Suprapubic skin (tissue), 4 donors: ENCODE results near the gene PSPN. TPM values are rescaled to one million over a fixed set of nuclear protein-coding genes. Genes with fewer than 3 reads are reported as not detected.

ENCODE experiments used
- DNase-seq, 2 donors: peaks; one replicate each; pipeline ENCODE4 v3.0.0-alpha.2; 2019; ENCODE audit warnings: low spot score in 2 of 2
- H3K27ac ChIP-seq: fragments of 200-600 bp; sonication (generic); one replicate; pipeline ENCODE4 v1.5.1; 2019
- H3K27me3 ChIP-seq: fragments of 200-600 bp; sonication (generic); one replicate; pipeline ENCODE4 v1.5.1; 2019
- H3K36me3 ChIP-seq: fragments of 200-600 bp; sonication (generic); one replicate; pipeline ENCODE4 v1.5.1; 2019
- H3K4me1 ChIP-seq: fragments of 200-600 bp; sonication (generic); one replicate; pipeline ENCODE4 v1.5.1; 2019
- H3K4me3 ChIP-seq: fragments of 200-600 bp; sonication (generic); one replicate; pipeline ENCODE4 v1.5.1; 2019; ENCODE audit warnings: mild to moderate bottlenecking
- H3K9me3 ChIP-seq: fragments of 200-600 bp; sonication (generic); one replicate; pipeline ENCODE4 v1.5.1; 2019
- EP300 ChIP-seq: sonication (generic); formaldehyde crosslinking; IDR thresholded peaks from one replicate; pipeline ENCODE4 v1.6.1; 2017; ENCODE audit warnings: antibody characterized with exemption
- POLR2A ChIP-seq, 2 donors: fragments of 450-650 bp; IDR thresholded peaks; one replicate each; pipeline ENCODE4 v1.6.1; 2017; ENCODE audit warnings: antibody characterized with exemption in 2 of 2, mild to moderate bottlenecking in 2 of 2, moderate library complexity in 2 of 2
- POLR2AphosphoS5 ChIP-seq, 3 donors: sonication (generic); formaldehyde crosslinking; IDR thresholded peaks; one replicate each; pipeline ENCODE4 v1.6.1; 2017; ENCODE audit warnings: antibody characterized with exemption in 3 of 3
- WGBS: methylation state at CpG from one replicate; pipeline ENCODE4 v1.1.5; 2018; 5-methylcytosine and 5-hydroxymethylcytosine counted together
- total RNA-seq, 4 donors: library from RNA; depleted of rRNA; stranded (reverse); fragments of >200 nt; gene quantifications; one replicate each; pipeline ENCODE4 v1.1.0, GENCODE V29; 2016
- TF ChIP-seq, protein P1 (sequence below), 2 donors: fragments of 200-600 bp in 1 of 2; fragments of 450-650 bp in 1 of 2; sonication (generic) in 1 of 2; IDR thresholded peaks; one replicate each; pipeline ENCODE4 v1.5.1; 2016 to 2019; ENCODE audit warnings: antibody characterized with exemption in 2 of 2, mild to moderate bottlenecking in 1 of 2, moderate library complexity in 1 of 2

Gene PSPN
- total RNA-seq, 4 donors from 2014 or later = 0.40 to 1.8 (median 1.4) TPM

DNA sequence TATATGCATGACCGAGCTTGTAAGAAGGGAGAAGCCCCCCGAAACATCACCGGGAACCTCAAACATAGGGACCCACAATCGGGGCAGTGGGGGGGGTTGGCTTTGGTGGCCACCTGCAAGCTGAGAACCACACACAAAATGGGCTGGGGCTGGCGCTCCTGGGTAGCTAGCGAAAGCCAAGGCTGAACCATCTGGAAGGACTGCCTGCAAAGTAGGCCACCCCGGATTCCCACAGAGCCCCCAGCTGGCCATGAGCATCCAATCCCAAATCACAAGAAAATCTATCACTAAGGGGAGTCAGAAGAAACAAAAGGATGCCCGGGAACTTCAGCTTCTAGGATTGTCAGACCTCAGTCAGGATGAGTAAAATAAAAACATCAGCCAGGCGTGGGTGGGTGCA is 2.8 kb upstream of the PSPN start:
- H3K36me3 ChIP-seq = peaks cover 58% of the 10 kb centered on the region
- no peaks in the 10 kb centered on the region for H3K9me3 ChIP-seq
- H3K4me3 ChIP-seq = no peak overlapping the region
- TF ChIP-seq POLR2AphosphoS5 (IDR thresholded peaks at IDR 0.05) (no peak), EP300 (no peak), POLR2A (IDR thresholded peaks at IDR 0.05) (no peak)
- TF ChIP-seq, protein P1, sequence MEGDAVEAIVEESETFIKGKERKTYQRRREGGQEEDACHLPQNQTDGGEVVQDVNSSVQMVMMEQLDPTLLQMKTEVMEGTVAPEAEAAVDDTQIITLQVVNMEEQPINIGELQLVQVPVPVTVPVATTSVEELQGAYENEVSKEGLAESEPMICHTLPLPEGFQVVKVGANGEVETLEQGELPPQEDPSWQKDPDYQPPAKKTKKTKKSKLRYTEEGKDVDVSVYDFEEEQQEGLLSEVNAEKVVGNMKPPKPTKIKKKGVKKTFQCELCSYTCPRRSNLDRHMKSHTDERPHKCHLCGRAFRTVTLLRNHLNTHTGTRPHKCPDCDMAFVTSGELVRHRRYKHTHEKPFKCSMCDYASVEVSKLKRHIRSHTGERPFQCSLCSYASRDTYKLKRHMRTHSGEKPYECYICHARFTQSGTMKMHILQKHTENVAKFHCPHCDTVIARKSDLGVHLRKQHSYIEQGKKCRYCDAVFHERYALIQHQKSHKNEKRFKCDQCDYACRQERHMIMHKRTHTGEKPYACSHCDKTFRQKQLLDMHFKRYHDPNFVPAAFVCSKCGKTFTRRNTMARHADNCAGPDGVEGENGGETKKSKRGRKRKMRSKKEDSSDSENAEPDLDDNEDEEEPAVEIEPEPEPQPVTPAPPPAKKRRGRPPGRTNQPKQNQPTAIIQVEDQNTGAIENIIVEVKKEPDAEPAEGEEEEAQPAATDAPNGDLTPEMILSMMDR (IDR thresholded peaks at IDR 0.05) = no peak
- H3K27me3 ChIP-seq = no peaks in the 10 kb centered on the region
- H3K27ac ChIP-seq = no peak overlapping the region
- 66% methylated on average over 7 of the region's 9 CpGs for WGBS
- peaks cover 20% of the 10 kb centered on the region for H3K4me1 ChIP-seq
- DNase-seq = no peak

DNA sequence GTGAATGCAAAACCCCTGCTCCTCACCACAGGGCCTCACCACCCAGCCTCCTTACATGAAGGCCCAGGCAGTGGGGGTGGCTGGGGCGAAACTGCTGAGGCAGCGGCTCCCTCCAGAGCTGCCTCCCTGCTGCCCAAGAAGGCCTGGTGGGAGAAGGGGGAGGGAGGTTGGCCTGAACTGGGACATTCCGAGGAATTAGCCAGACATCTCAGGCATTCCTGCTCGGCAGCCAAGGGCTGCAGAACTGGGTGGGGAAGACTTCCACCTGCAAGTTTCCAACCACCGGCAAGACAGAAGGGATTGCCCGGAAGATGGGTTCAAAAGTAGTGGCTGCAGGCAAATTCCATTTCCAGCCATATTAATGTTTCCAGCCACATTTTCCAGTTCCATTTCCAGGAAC is 2.3 kb upstream of the PSPN start:
- Histone ChIP-seq H3K36me3 (peaks cover 54% of the 10 kb centered on the region), H3K4me1 (peaks cover 22% of the 10 kb centered on the region), H3K4me3 (no peak overlapping the region), H3K9me3 (no peaks in the 10 kb centered on the region), H3K27ac (no peak overlapping the region), H3K27me3 (no peaks in the 10 kb centered on the region)
- 33% methylated on average over 3 of the region's 6 CpGs for whole genome bisulfite sequencing
- DNase-seq = no peak
- TF ChIP-seq POLR2AphosphoS5 (IDR thresholded peaks at IDR 0.05) (no peak), POLR2A (IDR thresholded peaks at IDR 0.05) (no peak), EP300 (no peak)
- TF ChIP-seq, protein P1 (IDR thresholded peaks at IDR 0.05) = no peak

DNA sequence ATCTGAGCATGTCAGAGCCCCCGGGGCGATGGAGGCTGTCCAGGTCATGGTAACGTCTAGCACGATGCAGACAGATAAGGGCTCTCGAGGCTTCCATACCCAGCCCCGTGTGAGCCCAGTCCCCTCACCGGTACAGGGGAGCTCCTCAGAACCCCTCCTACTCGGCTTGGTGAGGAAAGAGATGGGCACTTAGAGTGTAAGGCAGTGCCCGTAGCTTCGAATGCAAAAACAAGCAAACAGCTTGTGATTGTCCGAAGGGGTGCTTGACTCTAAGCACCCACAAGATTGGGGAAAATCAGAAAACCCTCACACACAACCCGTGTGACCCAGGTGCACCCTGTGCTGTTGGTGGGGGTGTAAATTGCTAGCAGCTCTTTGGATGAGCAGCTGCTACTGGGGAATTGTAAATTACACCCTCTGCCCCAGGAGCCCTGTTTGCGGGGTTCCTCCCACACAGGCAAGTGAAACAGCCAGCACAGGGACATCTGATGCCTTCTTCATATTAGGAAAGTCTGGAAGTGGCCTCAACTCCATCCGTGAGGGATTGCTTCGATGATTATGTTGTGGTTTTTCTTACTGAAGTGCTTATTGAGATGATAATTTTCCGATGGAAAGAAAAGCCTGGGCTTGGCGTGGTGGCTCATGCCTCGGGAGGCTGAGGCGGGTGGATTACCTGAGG is 918 bp upstream of the PSPN start:
- no peak for TF ChIP-seq EP300
- TF ChIP-seq POLR2A (IDR thresholded peaks at IDR 0.05) = no peak
- TF ChIP-seq, protein P1 (IDR thresholded peaks at IDR 0.05) = no peak
- no peak for TF ChIP-seq POLR2AphosphoS5 (IDR thresholded peaks at IDR 0.05)
- DNase-seq = no peak
- WGBS = 79% methylated on average over 14 of the region's 19 CpGs
- Histone ChIP-seq H3K27ac (no peak overlapping the region), H3K36me3 (peaks cover 40% of the 10 kb centered on the region), H3K4me1 (peaks cover 28% of the 10 kb centered on the region), H3K4me3 (no peak overlapping the region), H3K27me3 (no peaks in the 10 kb centered on the region), H3K9me3 (no peaks in the 10 kb centered on the region)

DNA sequence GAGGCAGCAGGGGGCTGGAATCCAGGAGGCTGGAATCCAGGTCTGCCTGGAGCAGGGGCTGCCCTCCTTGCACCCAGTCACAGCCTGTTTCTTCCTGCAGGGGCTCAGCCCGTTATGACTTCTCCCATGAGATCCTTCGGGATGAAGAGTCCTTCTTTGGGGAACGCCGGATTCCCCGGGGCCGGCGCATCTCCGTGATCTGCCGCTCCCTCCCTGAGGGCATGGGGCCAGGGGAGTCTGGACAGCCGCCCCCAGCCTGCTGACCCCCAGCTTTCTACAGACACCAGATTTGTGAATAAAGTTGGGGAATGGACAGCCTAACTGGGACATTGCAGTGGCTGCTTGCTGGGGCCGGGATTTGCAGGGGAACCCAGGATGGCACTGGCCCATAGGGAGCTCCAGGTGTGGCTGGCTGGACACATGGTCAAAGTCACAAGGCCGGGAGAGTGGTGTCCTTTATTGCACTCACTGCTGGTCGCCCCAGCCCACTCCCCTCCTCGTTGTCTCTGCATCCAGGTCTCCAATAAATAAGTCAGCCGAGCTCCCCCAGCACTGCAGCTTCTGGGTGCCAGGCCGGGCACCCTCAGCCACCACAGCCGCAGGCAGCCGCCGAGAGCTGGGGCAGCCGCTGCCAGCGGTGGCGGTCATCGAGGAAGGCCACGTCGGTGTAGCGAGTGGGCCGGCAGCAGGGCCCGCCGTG is 872 bp downstream of the PSPN start:
- no peak for DNase-seq
- no peaks in the 10 kb centered on the region for H3K27me3 ChIP-seq
- no peak overlapping the region for H3K4me3 ChIP-seq
- H3K9me3 ChIP-seq = no peaks in the 10 kb centered on the region
- peaks cover 28% of the 10 kb centered on the region for H3K4me1 ChIP-seq
- peaks cover 22% of the 10 kb centered on the region for H3K36me3 ChIP-seq
- TF ChIP-seq POLR2AphosphoS5 (IDR thresholded peaks at IDR 0.05) (no peak), EP300 (no peak), POLR2A (IDR thresholded peaks at IDR 0.05) (no peak)
- TF ChIP-seq, protein P1 (IDR thresholded peaks at IDR 0.05) = no peak
- no peak overlapping the region for H3K27ac ChIP-seq
- WGBS = 77% methylated on average over 16 of the region's 29 CpGs

DNA sequence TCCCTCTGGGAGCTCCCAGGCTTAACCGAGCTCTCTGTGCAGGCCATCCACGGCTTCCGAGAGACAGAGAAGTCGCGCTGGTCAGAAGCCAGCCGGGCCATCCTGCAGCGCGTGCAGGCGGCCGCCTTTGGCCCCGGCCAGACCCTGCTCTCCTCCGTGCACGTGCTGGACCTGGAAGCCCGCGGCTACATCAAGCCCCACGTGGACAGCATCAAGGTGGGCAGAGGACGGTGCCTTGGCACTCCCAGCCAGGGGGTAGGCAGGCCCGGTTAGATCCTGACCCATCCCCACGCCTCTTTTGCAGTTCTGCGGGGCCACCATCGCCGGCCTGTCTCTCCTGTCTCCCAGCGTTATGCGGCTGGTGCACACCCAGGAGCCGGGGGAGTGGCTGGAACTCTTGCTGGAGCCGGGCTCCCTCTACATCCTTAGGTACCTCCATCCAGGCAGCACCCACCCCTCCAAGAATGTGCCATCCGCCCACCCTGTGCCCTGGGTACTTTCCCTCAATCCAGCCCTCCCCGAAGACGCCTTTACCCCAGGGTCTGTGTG is 1.5 kb downstream of the PSPN start:
- Histone ChIP-seq H3K27ac (peak overlapping the region; percentile 2), H3K36me3 (peaks cover 16% of the 10 kb centered on the region), H3K27me3 (no peaks in the 10 kb centered on the region), H3K4me3 (no peak overlapping the region), H3K4me1 (peaks cover 28% of the 10 kb centered on the region), H3K9me3 (no peaks in the 10 kb centered on the region)
- no peak for TF ChIP-seq POLR2AphosphoS5 (IDR thresholded peaks at IDR 0.05)
- TF ChIP-seq EP300 = no peak
- TF ChIP-seq POLR2A (IDR thresholded peaks at IDR 0.05) = no peak
- TF ChIP-seq, protein P1 (IDR thresholded peaks at IDR 0.05) = no peak
- DNase-seq = no peak
- WGBS = 60% methylated on average over 18 of the region's 29 CpGs
